ENCODE measurements around the gene A2ML1.
"Not testable (repeated sequence)": the region's sequence is repeated elsewhere in the genome, so short reads cannot be mapped to it uniquely, and the experiment has no call there.

Gene A2ML1

GRCh38 chr12:8822298-8822697, at the start of gene A2ML1:
Gene A2ML1, plus strand, starts transcription at chr12:8822621. Its CDS starts 31 bp downstream, at chr12:8822652.
- no peak for DNase-seq

DNA sequence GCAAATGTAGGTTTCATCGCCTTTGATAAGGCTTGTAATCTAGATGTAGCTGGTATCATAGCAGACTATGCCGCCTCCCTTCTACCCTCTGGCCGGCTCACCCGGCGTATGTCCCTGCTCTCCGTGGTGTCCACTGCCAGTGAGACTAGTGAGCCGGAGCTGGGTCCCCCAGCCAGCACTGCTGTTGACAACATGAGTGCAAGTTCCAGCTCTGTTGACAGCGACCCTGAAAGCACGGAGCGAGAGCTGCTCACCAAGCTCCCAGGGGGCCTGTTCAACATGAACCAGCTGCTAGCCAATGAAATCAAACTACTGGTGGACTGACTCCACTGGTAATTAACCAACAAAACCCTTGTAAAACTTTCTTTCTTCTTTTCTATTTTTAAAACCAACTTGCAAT, 49.0 kb upstream of the A2ML1 start:
- DNase-seq, result no peak

DNA sequence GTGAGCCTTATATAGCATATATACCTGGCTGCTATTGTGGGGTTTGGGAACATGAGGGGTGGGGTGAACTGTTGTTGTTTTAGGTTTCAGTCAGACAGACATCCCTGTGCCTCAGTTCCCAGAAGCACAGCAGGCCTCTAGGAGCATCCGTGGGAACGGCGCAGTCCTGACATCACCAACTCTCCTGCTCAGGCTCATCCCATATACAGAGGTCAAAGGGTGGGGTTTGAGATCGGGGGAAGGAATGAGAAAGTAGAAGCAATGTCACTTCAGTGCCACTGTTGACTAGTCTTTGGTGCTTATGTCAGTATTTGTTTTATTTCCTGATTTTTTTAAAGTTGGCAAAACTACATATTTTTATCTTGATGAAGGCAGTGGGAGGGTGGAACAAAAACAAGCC, 43.1 kb upstream of the A2ML1 start:
- no peak for DNase-seq

- DNase-seq, result peak; percentile 4
These were observed 42.6 kb upstream of the A2ML1 start for GRCh38 chr12:8779862-8780261.

DNA sequence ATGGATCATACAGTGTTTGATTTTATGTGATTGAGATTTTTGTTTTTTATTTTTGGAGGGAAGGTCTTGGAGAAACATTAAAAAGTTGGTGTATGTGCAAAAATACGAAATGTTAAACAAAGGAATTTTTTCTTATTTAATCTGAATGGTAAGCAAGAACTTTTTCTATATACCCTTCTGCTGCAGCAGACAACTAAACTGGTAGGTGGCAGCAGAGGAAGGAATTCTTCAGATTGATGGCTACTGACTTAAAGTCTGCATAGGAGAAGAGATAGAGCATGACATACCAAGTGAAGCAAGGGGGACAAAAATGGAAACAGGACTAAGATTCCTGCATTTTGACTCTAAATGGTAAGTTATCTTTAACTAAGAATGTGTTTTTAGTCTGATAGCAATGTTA, 42.0 kb upstream of the A2ML1 start:
- peak; percentile 41 for DNase-seq

GRCh38 chr12:8781381-8782127, 40.9 kb upstream of the A2ML1 start:
- no peak for DNase-seq

DNA sequence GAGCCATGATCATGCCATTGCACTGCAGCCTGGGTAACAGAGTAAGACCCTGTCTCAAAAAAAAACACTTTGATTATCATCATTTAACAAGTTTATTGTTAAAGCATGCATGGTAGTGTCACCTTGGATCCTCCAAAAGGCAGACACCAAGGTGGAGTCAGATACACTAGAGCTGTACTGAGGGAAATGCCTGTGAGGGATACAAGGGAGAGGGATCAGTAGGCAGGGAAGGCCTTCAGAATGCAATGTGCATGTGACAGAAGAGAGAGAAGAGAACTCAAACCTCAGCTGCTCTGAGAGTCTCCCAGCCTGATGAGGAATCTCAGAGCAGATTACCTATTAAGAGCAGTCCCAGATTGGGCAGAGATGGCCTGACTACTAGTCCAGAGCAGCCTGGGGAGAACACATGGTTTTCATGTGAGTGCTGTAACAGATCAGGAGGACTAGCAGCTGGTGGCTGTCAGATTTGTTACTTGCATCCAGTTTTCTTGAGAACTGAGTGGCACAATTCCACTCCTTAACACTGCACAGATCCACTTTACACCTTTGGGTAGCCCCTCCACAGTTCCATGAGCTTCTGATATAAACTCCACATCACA, 38.0 kb upstream of the A2ML1 start:
- DNase-seq, result no peak

- DNase-seq, result no peak
These were observed 36.9 kb upstream of the A2ML1 start for GRCh38 chr12:8785499-8785898.

- not testable (repeated sequence) for DNase-seq
These were observed 35.2 kb upstream of the A2ML1 start for GRCh38 chr12:8787206-8787605.

DNA sequence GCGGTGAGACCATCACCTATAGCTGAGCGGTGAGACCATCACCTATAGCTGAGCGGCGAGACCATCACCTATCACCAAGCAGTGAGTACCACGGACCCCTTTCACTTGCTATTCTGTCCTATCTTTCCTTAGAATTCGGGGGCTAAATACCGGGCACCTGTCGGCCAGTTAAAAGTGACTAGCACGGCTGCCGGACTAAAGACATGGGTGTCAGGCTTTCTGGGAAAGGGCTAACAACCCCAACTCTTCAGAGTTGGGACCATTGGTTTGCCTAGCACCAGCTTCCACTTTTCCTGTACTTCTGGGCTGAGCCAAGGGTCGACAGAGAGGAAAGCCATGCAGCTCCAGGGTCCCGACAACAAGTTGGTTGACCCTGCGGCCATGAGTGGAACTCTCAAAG, 33.7 kb upstream of the A2ML1 start:
- DNase-seq, result not testable (repeated sequence)

- DNase-seq, result not testable (repeated sequence)
These were observed 32.9 kb upstream of the A2ML1 start for GRCh38 chr12:8789341-8790013.

GRCh38 chr12:8793226-8793625, 29.2 kb upstream of the A2ML1 start:
- peak; percentile 65 for DNase-seq

GRCh38 chr12:8794611-8795010, 27.8 kb upstream of the A2ML1 start:
- not testable (repeated sequence) for DNase-seq

DNA sequence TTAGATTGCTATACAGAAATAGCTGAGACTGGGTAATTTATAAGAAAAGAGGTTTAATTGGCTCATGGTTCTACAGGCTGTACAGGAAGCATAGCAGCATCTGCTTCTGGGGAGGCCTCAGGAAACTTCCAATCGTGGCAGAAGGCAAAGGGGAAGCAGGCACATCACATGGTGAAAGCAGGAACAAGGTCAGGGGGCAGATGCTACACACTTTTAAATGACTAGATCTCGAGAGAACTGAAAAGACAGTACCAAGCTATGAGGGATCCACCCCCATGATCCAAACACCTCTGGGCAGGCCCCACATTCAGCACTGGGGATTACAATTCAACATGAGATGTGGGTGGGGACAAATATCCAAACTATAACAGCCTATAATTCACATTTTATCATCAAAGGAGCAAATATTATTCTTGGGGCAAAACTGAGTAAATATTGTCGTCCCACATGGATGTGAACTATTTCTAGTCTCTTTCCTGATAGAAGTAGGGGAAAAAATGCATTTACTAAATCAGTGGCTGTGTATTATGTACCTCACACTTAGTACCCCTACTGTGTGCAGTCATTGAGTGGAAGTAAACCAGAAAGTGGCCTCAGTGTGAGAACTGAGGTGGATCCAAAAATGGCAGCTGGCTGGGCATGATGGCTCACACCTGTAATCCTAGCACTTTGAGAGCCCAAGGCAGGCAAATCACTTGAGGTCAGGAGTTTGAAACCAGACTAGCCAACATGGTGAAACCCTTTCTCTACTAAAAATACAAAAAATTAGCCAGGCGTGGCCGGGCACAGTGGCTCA, 25.4 kb upstream of the A2ML1 start:
- no peak for DNase-seq

DNA sequence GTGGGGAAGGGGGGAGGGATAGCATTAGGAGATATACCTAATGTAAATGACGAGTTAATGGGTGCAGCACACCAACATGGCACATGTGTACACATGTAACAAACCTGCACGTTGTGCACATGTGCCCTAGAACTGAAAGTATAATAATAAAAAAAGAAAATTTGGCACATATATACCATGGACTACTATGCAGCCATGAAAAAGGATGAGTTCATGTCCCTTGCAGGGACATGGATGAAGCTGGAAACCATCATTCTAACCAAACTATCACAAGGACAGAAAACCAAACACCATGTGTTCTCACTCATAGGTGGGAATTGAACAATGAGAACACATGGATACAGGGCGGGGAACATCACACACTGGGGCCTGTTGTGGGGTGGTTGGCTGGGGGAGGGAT, 21.2 kb upstream of the A2ML1 start:
- not testable (repeated sequence) for DNase-seq

GRCh38 chr12:8804833-8805232, 17.6 kb upstream of the A2ML1 start:
- DNase-seq, result not testable (repeated sequence)

- DNase-seq, result not testable (repeated sequence)
These were observed 16.9 kb upstream of the A2ML1 start for GRCh38 chr12:8805487-8805886.

GRCh38 chr12:8807084-8807483, 15.3 kb upstream of the A2ML1 start:
- not testable (repeated sequence) for DNase-seq

DNA sequence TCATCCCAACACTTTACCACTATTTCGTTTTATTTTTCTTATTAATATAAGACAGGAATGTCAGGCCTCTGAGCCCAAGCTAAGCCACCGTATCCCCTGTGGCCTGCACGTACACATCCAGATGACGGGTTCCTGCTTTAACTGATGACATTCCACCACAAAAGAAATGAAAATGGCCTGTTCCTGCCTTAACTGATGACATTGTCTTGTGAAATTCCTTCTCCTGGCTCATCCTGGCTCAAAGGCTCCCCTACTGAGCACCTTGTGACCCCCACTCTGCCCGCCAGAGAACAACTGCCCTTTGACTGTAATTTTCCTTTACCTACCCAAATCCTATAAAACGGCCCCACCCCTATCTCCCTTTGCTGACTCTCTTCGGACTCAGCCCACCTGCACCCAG, 12.3 kb upstream of the A2ML1 start:
- not testable (repeated sequence) for DNase-seq

- DNase-seq, result peak; percentile 71
These were observed 8.7 kb upstream of the A2ML1 start for GRCh38 chr12:8813572-8814357.

GRCh38 chr12:8816448-8817050, 5.9 kb upstream of the A2ML1 start:
- DNase-seq, result peak; percentile 59

DNA sequence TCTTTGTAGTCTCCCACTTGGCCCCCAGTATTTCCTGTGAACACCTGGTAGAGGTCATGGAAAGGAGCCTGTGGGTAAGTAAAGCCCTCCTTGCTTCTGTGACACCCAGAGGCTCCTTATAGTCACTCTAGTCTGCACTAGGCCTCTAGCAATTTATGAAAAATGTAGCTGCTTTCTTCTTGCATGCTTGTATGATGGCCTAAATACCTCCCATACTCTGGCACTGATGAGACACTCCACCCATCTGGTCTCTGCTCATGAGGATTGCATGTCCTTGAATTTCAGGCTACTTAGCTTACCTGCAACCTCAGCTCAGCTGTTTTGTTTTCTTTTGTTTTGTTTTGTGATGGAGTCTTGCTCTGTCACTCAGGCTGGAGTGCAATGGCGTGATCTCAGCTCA, 4.6 kb upstream of the A2ML1 start:
- no peak for DNase-seq
